Measurements from ENCODE around the gene TMEM127.
"Not testable (repeated sequence)": the region's sequence is repeated elsewhere in the genome, so short reads cannot be mapped to it uniquely, and the experiment has no call there.

TMEM127 gene

GRCh38 chr2:96294271-96294670 lies 28.5 kb upstream of the TMEM127 start:
- H3K9me3 ChIP-seq (ENCODE audit: control insufficient read depth in 1 of 2, low read length in 2 of 2); H3K4me1 ChIP-seq (ENCODE audit: control insufficient read depth in 1 of 2, insufficient read depth in 2 of 2, low read length in 2 of 2); H3K27me3 ChIP-seq (ENCODE audit: control insufficient read depth in 1 of 2, insufficient read depth in 2 of 2, low read length in 2 of 2); H3K9ac ChIP-seq (ENCODE audit: low read depth in 1 of 2, low read length in 2 of 2); H3K4me3 ChIP-seq (ENCODE audit: low read depth in 1 of 2, low read length in 2 of 2); H3K27ac ChIP-seq (ENCODE audit: low read depth, low read length): not testable (repeated sequence)
- peaks cover 82 to 100% of the 10 kb centered on the region in 2 donors for H3K36me3 ChIP-seq (ENCODE audit: control insufficient read depth in 1 of 2, insufficient read depth in 2 of 2, low read length in 2 of 2)

- Histone ChIP-seq H3K27me3 (ENCODE audit: control insufficient read depth in 1 of 2, insufficient read depth in 2 of 2, low read length in 2 of 2) (no peaks in the 10 kb centered on the region), H3K9ac (ENCODE audit: low read depth in 1 of 2, low read length in 2 of 2) (no peak overlapping the region), H3K9me3 (ENCODE audit: control insufficient read depth in 1 of 2, low read length in 2 of 2) (no peaks in the 10 kb centered on the region), H3K4me3 (ENCODE audit: low read depth in 1 of 2, low read length in 2 of 2) (no peak overlapping the region), H3K27ac (ENCODE audit: low read depth, low read length) (no peak overlapping the region), H3K4me1 (ENCODE audit: control insufficient read depth in 1 of 2, insufficient read depth in 2 of 2, low read length in 2 of 2) (no peaks in the 10 kb centered on the region), H3K36me3 (ENCODE audit: control insufficient read depth in 1 of 2, insufficient read depth in 2 of 2, low read length in 2 of 2) (peaks cover 82 to 100% of the 10 kb centered on the region in 2 donors)
Measured at GRCh38 chr2:96291751-96292150, 26.0 kb upstream of the TMEM127 start.

DNA sequence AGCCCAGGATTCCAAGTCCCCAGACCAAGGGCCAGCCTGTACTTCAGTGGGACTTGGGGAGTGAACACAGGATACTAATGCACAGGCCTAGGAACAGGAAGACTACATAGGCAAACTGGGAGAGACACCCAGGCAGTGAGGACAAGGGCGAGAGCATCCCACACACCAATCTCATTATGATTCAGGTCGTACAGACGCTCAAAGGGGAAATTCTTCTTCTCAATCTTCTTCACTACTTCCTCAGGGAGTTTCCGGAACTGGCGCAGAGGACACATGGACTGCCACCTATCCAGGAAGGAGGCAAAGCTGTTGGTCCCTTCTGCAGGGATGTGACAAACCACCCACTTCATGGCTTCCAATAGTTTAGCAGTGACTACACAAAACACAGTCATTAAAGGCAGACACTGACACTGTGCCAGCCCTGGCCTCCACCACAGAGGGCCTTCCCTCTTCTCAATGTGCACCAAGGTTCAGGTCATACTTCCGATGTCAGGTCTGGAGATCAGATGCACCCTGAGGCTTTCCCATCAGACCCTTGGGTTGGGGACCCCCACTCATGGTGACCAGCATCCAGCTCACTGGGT lies 21.6 kb upstream of the TMEM127 start:
- H3K9ac ChIP-seq (ENCODE audit: low read depth in 1 of 2, low read length in 2 of 2), result no peak overlapping the region
- H3K4me3 ChIP-seq (ENCODE audit: low read depth in 1 of 2, low read length in 2 of 2), result no peak overlapping the region
- no peaks in the 10 kb centered on the region for H3K4me1 ChIP-seq (ENCODE audit: control insufficient read depth in 1 of 2, insufficient read depth in 2 of 2, low read length in 2 of 2)
- peaks cover 95 to 100% of the 10 kb centered on the region in 2 donors for H3K36me3 ChIP-seq (ENCODE audit: control insufficient read depth in 1 of 2, insufficient read depth in 2 of 2, low read length in 2 of 2)
- no peaks in the 10 kb centered on the region for H3K9me3 ChIP-seq (ENCODE audit: control insufficient read depth in 1 of 2, low read length in 2 of 2)
- H3K27ac ChIP-seq (ENCODE audit: low read depth, low read length), result no peak overlapping the region
- H3K27me3 ChIP-seq (ENCODE audit: control insufficient read depth in 1 of 2, insufficient read depth in 2 of 2, low read length in 2 of 2), result no peaks in the 10 kb centered on the region

GRCh38 chr2:96276787-96277499 lies 11.1 kb upstream of the TMEM127 start:
- no peak overlapping the region for H3K9ac ChIP-seq (ENCODE audit: low read depth in 1 of 2, low read length in 2 of 2)
- no peaks in the 10 kb centered on the region for H3K9me3 ChIP-seq (ENCODE audit: control insufficient read depth in 1 of 2, low read length in 2 of 2)
- no peaks in the 10 kb centered on the region for H3K27me3 ChIP-seq (ENCODE audit: control insufficient read depth in 1 of 2, insufficient read depth in 2 of 2, low read length in 2 of 2)
- no peaks in the 10 kb centered on the region for H3K4me1 ChIP-seq (ENCODE audit: control insufficient read depth in 1 of 2, insufficient read depth in 2 of 2, low read length in 2 of 2)
- peaks cover 48 to 81% of the 10 kb centered on the region in 2 donors for H3K36me3 ChIP-seq (ENCODE audit: control insufficient read depth in 1 of 2, insufficient read depth in 2 of 2, low read length in 2 of 2)
- H3K27ac ChIP-seq (ENCODE audit: low read depth, low read length), result no peak overlapping the region
- no peak overlapping the region for H3K4me3 ChIP-seq (ENCODE audit: low read depth in 1 of 2, low read length in 2 of 2)

DNA sequence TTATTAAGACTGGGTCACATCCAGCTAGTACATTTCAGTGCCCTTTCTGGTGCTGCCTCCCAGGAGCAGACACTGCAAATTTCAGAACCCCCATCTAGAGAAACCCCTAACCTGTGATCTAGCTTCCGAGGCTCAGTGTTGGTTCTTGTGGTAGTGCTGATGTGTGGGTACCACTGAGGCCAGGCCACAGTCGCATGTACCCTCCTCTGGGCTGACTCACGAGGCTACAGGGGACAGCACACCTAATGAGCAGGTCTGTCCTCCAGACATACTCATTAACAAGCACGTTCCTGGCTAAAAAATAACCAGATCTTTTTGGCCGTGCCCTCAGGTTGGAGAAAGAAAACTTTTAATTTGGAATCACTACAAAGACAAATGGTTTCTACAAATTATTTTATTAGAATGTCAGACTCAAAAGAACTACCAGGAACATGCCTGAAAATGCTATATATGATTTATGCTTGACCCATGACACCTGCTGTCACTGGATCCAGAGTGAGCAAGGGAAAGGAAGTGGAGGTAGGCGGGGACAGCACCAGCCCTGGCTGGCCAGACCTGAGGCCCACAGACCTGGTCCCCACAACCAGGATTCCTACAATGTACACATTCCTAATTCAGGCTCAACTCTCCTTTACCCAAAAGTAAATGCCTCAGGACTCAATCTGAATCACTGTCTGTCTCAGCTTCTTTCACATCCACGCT lies 8.7 kb upstream of the TMEM127 start:
- H3K36me3 ChIP-seq (ENCODE audit: control insufficient read depth in 1 of 2, insufficient read depth in 2 of 2, low read length in 2 of 2), result peaks cover 44 to 77% of the 10 kb centered on the region in 2 donors
- H3K4me3 ChIP-seq (ENCODE audit: low read depth in 1 of 2, low read length in 2 of 2), result no peak overlapping the region
- H3K9me3 ChIP-seq (ENCODE audit: control insufficient read depth in 1 of 2, low read length in 2 of 2), result no peaks in the 10 kb centered on the region
- no peak overlapping the region for H3K9ac ChIP-seq (ENCODE audit: low read depth in 1 of 2, low read length in 2 of 2)
- H3K27ac ChIP-seq (ENCODE audit: low read depth, low read length), result no peak overlapping the region
- H3K27me3 ChIP-seq (ENCODE audit: control insufficient read depth in 1 of 2, insufficient read depth in 2 of 2, low read length in 2 of 2), result no peaks in the 10 kb centered on the region
- H3K4me1 ChIP-seq (ENCODE audit: control insufficient read depth in 1 of 2, insufficient read depth in 2 of 2, low read length in 2 of 2), result no peaks in the 10 kb centered on the region

DNA sequence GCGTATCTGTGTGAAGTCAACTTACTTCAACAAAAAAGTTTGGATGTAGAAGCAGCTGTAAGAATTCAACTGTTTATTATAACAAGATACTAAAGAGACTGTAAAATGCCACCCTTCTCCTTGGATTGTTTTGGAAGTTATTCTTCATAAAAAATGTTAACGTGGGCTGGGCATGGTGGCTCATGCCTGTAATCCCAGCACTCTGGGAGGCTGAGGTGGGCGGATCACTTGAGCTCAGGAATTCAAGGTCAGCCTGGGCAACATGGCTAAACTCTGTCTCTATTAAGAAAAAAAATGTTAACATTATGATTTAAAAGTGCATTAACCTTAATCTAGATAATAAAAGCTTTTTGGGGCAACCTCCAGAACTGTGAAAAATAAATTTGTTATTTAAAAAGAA lies 8.0 kb upstream of the TMEM127 start:
- Histone ChIP-seq H3K36me3 (ENCODE audit: control insufficient read depth in 1 of 2, insufficient read depth in 2 of 2, low read length in 2 of 2) (peaks cover 45 to 77% of the 10 kb centered on the region in 2 donors), H3K9me3 (ENCODE audit: control insufficient read depth in 1 of 2, low read length in 2 of 2) (no peaks in the 10 kb centered on the region), H3K4me1 (ENCODE audit: control insufficient read depth in 1 of 2, insufficient read depth in 2 of 2, low read length in 2 of 2) (no peaks in the 10 kb centered on the region), H3K9ac (ENCODE audit: low read depth in 1 of 2, low read length in 2 of 2) (no peak overlapping the region), H3K27ac (ENCODE audit: low read depth, low read length) (no peak overlapping the region), H3K27me3 (ENCODE audit: control insufficient read depth in 1 of 2, insufficient read depth in 2 of 2, low read length in 2 of 2) (no peaks in the 10 kb centered on the region), H3K4me3 (ENCODE audit: low read depth in 1 of 2, low read length in 2 of 2) (no peak overlapping the region)

GRCh38 chr2:96271995-96272394 lies 6.2 kb upstream of the TMEM127 start:
- H3K4me1 ChIP-seq (ENCODE audit: control insufficient read depth in 1 of 2, insufficient read depth in 2 of 2, low read length in 2 of 2), result peaks cover 6 to 8% of the 10 kb centered on the region in 2 donors
- no peak overlapping the region for H3K27ac ChIP-seq (ENCODE audit: low read depth, low read length)
- no peak overlapping the region for H3K9ac ChIP-seq (ENCODE audit: low read depth in 1 of 2, low read length in 2 of 2)
- peaks cover 33 to 75% of the 10 kb centered on the region in 2 donors for H3K36me3 ChIP-seq (ENCODE audit: control insufficient read depth in 1 of 2, insufficient read depth in 2 of 2, low read length in 2 of 2)
- no peaks in the 10 kb centered on the region for H3K27me3 ChIP-seq (ENCODE audit: control insufficient read depth in 1 of 2, insufficient read depth in 2 of 2, low read length in 2 of 2)
- H3K9me3 ChIP-seq (ENCODE audit: control insufficient read depth in 1 of 2, low read length in 2 of 2), result no peaks in the 10 kb centered on the region
- H3K4me3 ChIP-seq (ENCODE audit: low read depth in 1 of 2, low read length in 2 of 2), result no peak overlapping the region

GRCh38 chr2:96267159-96267971 lies 1.6 kb upstream of the TMEM127 start:
- Histone ChIP-seq H3K4me3 (ENCODE audit: low read depth in 1 of 2, low read length in 2 of 2) (peak overlapping the region; percentile 84 to 100), H3K9me3 (ENCODE audit: control insufficient read depth in 1 of 2, low read length in 2 of 2) (no peaks in the 10 kb centered on the region), H3K36me3 (ENCODE audit: control insufficient read depth in 1 of 2, insufficient read depth in 2 of 2, low read length in 2 of 2) (peaks cover 23 to 46% of the 10 kb centered on the region in 2 donors), H3K4me1 (ENCODE audit: control insufficient read depth in 1 of 2, insufficient read depth in 2 of 2, low read length in 2 of 2) (peaks cover 26% of the 10 kb centered on the region in 2 donors), H3K9ac (ENCODE audit: low read depth in 1 of 2, low read length in 2 of 2) (peak overlapping the region; percentile 18 to 94), H3K27ac (ENCODE audit: low read depth, low read length) (no peak overlapping the region), H3K27me3 (ENCODE audit: control insufficient read depth in 1 of 2, insufficient read depth in 2 of 2, low read length in 2 of 2) (no peaks in the 10 kb centered on the region)

DNA sequence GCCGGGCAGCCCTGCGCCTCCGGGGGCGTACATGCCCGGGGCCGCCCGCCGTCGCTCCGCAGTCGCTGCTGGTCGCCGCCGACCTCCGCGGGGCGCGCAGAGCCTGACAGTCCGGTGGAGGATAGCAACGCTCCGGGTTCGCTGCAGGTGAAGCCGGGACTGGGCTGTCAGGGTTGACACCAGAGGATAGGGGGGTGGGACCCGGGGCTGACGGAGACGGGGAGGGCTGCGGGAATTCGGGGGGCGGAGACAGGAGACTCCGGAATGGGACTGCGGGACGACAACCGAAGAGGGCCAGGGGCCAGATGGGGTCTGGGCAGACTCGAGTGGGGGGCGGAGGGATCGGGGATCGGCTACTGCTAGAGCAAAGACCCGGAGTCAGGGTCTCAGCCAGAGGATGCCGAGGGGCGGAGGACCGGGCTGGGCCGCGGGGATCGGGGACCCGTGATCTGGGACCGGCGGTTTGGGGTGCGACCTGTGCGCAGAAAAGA lies 403 bp downstream of the TMEM127 start:
- H3K36me3 ChIP-seq (ENCODE audit: control insufficient read depth in 1 of 2, insufficient read depth in 2 of 2, low read length in 2 of 2), result peaks cover 14 to 32% of the 10 kb centered on the region in 2 donors
- no peaks in the 10 kb centered on the region for H3K9me3 ChIP-seq (ENCODE audit: control insufficient read depth in 1 of 2, low read length in 2 of 2)
- H3K27ac ChIP-seq (ENCODE audit: low read depth, low read length), result peak overlapping the region; percentile 88
- peaks cover 44 to 46% of the 10 kb centered on the region in 2 donors for H3K4me1 ChIP-seq (ENCODE audit: control insufficient read depth in 1 of 2, insufficient read depth in 2 of 2, low read length in 2 of 2)
- H3K9ac ChIP-seq (ENCODE audit: low read depth in 1 of 2, low read length in 2 of 2), result peak overlapping the region; percentile 87 to 91
- peak overlapping the region; percentile 88 to 92 for H3K4me3 ChIP-seq (ENCODE audit: low read depth in 1 of 2, low read length in 2 of 2)
- no peaks in the 10 kb centered on the region for H3K27me3 ChIP-seq (ENCODE audit: control insufficient read depth in 1 of 2, insufficient read depth in 2 of 2, low read length in 2 of 2)
